ENCODE results near the gene ATRNL1.

- TF ChIP-seq EZH2 (IDR thresholded peaks at IDR 0.05; ENCODE audit: insufficient read depth, poor library complexity, severe bottlenecking) (no peak), EZH2phosphoT487 (IDR thresholded peaks at IDR 0.05; ENCODE audit: insufficient read depth, low read depth) (no peak)
Measured at GRCh38 chr10:115988380-115988779, 895.2 kb downstream of the ATRNL1 start.
